OCI-LY3 (cell line): ENCODE measurements around the gene MEF2C.
A peak's percentile ranks its signal among the peaks of the same experiment; 100 is the strongest.
"Not testable (repeated sequence)": the region's sequence is repeated elsewhere in the genome, so short reads cannot be mapped to it uniquely, and the experiment has no call there.

Source experiments
- H2AFZ ChIP-seq: fragments of 200-600, 300-600 bp; shearing (Covaris generic); 2 replicates; pipeline ENCODE4 v1.6.0; 2014; ENCODE audit warnings: antibody characterized with exemption, low read depth, low read length
- H3K27ac ChIP-seq: fragments of 200-600, 300-600 bp; sonication (generic); 2 replicates; pipeline ENCODE4 v1.5.1; 2014; ENCODE audit warnings: mild to moderate bottlenecking, low read length, moderate library complexity, mixed read lengths
- H3K27me3 ChIP-seq: fragments of 200-600, 300-600 bp; sonication (generic); 2 replicates; pipeline ENCODE4 v1.6.1; 2014; ENCODE audit warnings: low read depth, low read length, mixed read lengths
- H3K36me3 ChIP-seq: fragments of 200-600, 300-600 bp; sonication (generic); replicated peaks from 2 replicates; pipeline ENCODE3; 2014; ENCODE audit warnings: low read depth, low read length, mixed read lengths
- H3K4me1 ChIP-seq: fragments of 300-600, 200-600 bp; sonication (generic); 2 replicates; pipeline ENCODE4 v1.6.1; 2014; ENCODE audit warnings: low read length, mixed read lengths
- H3K4me2 ChIP-seq: fragments of 200-600, 300-600 bp; sonication (generic); 2 replicates; pipeline ENCODE4 v1.6.1; 2014; ENCODE audit warnings: low read length, mixed read lengths
- H3K4me3 ChIP-seq: fragments of 300-600, 200-600 bp; sonication (generic); 2 replicates; pipeline ENCODE4 v1.5.1; 2014; ENCODE audit warnings: antibody characterized with exemption, mild to moderate bottlenecking, low read length, moderate library complexity
- H3K79me2 ChIP-seq: fragments of 300-600, 200-600 bp; shearing (Covaris generic); 2 replicates; pipeline ENCODE4 v1.6.1; 2014; ENCODE audit warnings: mild to moderate bottlenecking, low read length, mixed read lengths
- H3K9ac ChIP-seq: fragments of 300-600, 200-600 bp; shearing (Covaris generic); 2 replicates; pipeline ENCODE4 v1.6.0; 2014; ENCODE audit warnings: mild to moderate bottlenecking, low read length, moderate library complexity
- H3K9me3 ChIP-seq: fragments of 200-600, 300-600 bp; shearing (Covaris generic); 2 replicates; pipeline ENCODE4 v1.6.1; 2014; ENCODE audit warnings: low read length, mixed read lengths; ENCODE audit not compliant: insufficient read depth
- H4K20me1 ChIP-seq: fragments of 200-600, 300-600 bp; sonication (generic); 2 replicates; pipeline ENCODE4 v1.6.1; 2016; ENCODE audit warnings: low read length, mixed read lengths; ENCODE audit not compliant: insufficient read depth
- CTCF ChIP-seq: fragments of 200-600, 300-600 bp; sonication (generic); IDR thresholded peaks from 2 replicates; pipeline ENCODE4 v1.5.1; 2014; ENCODE audit warnings: antibody characterized with exemption, low read length, low read depth
- EZH2phosphoT487 ChIP-seq: fragments of 200-600 bp; shearing (Covaris generic); IDR thresholded peaks from 2 replicates; pipeline ENCODE4 v1.6.1; 2018; ENCODE audit warnings: antibody characterized with exemption, mixed run types, low read depth

The MEF2C gene

GRCh38 chr5:88803309-88803708 lies 79.7 kb downstream of the MEF2C start:
- no peaks in the 10 kb centered on the region for H3K9me3 ChIP-seq
- TF ChIP-seq EZH2phosphoT487 (no peak), CTCF (no peak)
- peaks cover 22% of the 10 kb centered on the region for H3K4me1 ChIP-seq
- H3K4me2 ChIP-seq: no peak overlapping the region
- H3K36me3 ChIP-seq: peaks cover 52% of the 10 kb centered on the region
- no peak overlapping the region for H3K27ac ChIP-seq
- H2AFZ ChIP-seq: no peak overlapping the region
- H3K79me2 ChIP-seq: peaks cover 18% of the 10 kb centered on the region
- no peaks in the 10 kb centered on the region for H3K27me3 ChIP-seq
- H3K9ac ChIP-seq: no peak overlapping the region
- H3K4me3 ChIP-seq: no peak overlapping the region
- H4K20me1 ChIP-seq: peaks cover 3% of the 10 kb centered on the region; the same call in 1 of the 2 replicates

- no peak overlapping the region for H3K27ac ChIP-seq
- H3K36me3 ChIP-seq: peaks cover 41% of the 10 kb centered on the region
- H2AFZ ChIP-seq: no peak overlapping the region
- peaks cover 8% of the 10 kb centered on the region; the same call in 1 of the 2 replicates for H3K79me2 ChIP-seq
- H4K20me1 ChIP-seq: no peaks in the 10 kb centered on the region
- TF ChIP-seq CTCF (no peak), EZH2phosphoT487 (no peak)
- no peak overlapping the region for H3K4me2 ChIP-seq
- H3K4me3 ChIP-seq: no peak overlapping the region
- H3K9ac ChIP-seq: no peak overlapping the region
- no peaks in the 10 kb centered on the region for H3K9me3 ChIP-seq
- no peaks in the 10 kb centered on the region for H3K27me3 ChIP-seq
- peaks cover 2% of the 10 kb centered on the region for H3K4me1 ChIP-seq
These were observed 82.9 kb downstream of the MEF2C start for GRCh38 chr5:88799938-88800535.

GRCh38 chr5:88798933-88799332 lies 84.1 kb downstream of the MEF2C start:
- not testable (repeated sequence) for H3K4me2 ChIP-seq, H3K79me2 ChIP-seq, H3K27me3 ChIP-seq, H3K4me3 ChIP-seq, H3K4me1 ChIP-seq, H2AFZ ChIP-seq, H3K27ac ChIP-seq, H3K9ac ChIP-seq, H4K20me1 ChIP-seq, H3K9me3 ChIP-seq
- peaks cover 34% of the 10 kb centered on the region for H3K36me3 ChIP-seq

- Histone ChIP-seq H3K79me2 (peaks cover 31% of the 10 kb centered on the region), H3K4me1 (peaks cover 28% of the 10 kb centered on the region)
- H4K20me1 ChIP-seq, H3K36me3 ChIP-seq, H3K9me3 ChIP-seq, H3K4me3 ChIP-seq, H3K27me3 ChIP-seq, H3K9ac ChIP-seq, H3K27ac ChIP-seq, H2AFZ ChIP-seq, H3K4me2 ChIP-seq: not testable (repeated sequence)
These were observed 89.2 kb downstream of the MEF2C start for GRCh38 chr5:88793797-88794196.

- Histone ChIP-seq H4K20me1 (no peaks in the 10 kb centered on the region; the same call in 1 of the 2 replicates), H3K36me3 (no peaks in the 10 kb centered on the region), H3K9ac (0 out of 2 replicates have a peak overlapping the region, but pooled peaks have one; percentile 11), H3K27ac (no peak overlapping the region), H3K4me1 (peaks cover 33% of the 10 kb centered on the region), H3K4me3 (no peak overlapping the region), H3K9me3 (no peaks in the 10 kb centered on the region), H2AFZ (no peak overlapping the region), H3K79me2 (peaks cover 38% of the 10 kb centered on the region), H3K27me3 (no peaks in the 10 kb centered on the region), H3K4me2 (peak overlapping the region; percentile 28)
- no peak for TF ChIP-seq CTCF
- no peak for TF ChIP-seq EZH2phosphoT487
These were observed 90.7 kb downstream of the MEF2C start for GRCh38 chr5:88792144-88792840.
